ENCODE measurements around the gene ASB3.

- no peak for TF ChIP-seq CTCF (IDR thresholded peaks at IDR 0.05)
- TF ChIP-seq KDM1A (IDR thresholded peaks at IDR 0.05; ENCODE audit: low read depth), result no peak
- TF ChIP-seq MAX (IDR thresholded peaks at IDR 0.05), result no peak
- TF ChIP-seq POLR2A (IDR thresholded peaks at IDR 0.05; ENCODE audit: low read length), result no peak
- no peak for TF ChIP-seq JUN (IDR thresholded peaks at IDR 0.05)
- no peak for TF ChIP-seq HMGXB4 (CRISPR knock-in tag; IDR thresholded peaks at IDR 0.05; ENCODE audit: borderline replicate concordance)
Observed at GRCh38 chr2:53793821-53794220, 7.1 kb upstream of the ASB3 start.
